ENCODE measurements around the gene F13A1. TPM values are rescaled to one million over a fixed set of nuclear protein-coding genes. Genes with fewer than 3 reads are reported as not detected.

Gene F13A1
- total and polyA plus RNA-seq, 2 of the 8 experiments (the other 6 are each of a cell fraction or from before 2014, with no cell fraction given): 0.57 to 1.5 TPM

DNA sequence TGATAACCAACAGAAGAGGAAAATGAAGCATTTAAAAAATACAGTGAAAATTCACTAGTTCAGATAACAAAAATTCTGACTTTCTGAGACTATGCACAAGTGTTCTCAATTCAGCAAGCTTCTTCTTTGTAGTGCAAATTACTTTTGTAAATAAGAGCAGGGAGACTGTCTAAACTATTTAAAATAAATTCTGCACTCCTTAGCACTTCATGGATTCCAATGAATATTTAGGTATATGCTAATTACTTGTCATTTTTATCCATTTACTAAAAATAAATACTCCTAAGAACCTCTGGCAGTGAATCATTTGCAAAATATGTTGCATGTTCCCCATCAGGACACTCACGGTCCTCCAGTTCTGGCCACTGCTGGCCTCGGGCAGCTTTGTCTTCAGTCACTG lies 139.8 kb downstream of the F13A1 start:
- Histone ChIP-seq H3K4me2 (ENCODE audit: insufficient read depth in 1 of 2, low read depth in 2 of 2, low read length in 2 of 2) (no peak overlapping the region), H3K4me3 (ENCODE audit: extremely low read depth in 1 of 4, insufficient read depth in 2 of 4, low read depth in 3 of 4, low read length in 4 of 4) (no peak overlapping the region), H3K23me2 (ENCODE audit: low read depth, low read length) (0 out of 2 replicates have a peak, but pooled peaks cover 2% of the 10 kb centered on the region), H3K56ac (replicated peaks; ENCODE audit: insufficient read length, low read depth, low read length) (no peak overlapping the region), H2BK20ac (ENCODE audit: low read length) (no peak overlapping the region), H3K79me1 (ENCODE audit: low read depth, low read length) (no peaks in the 10 kb centered on the region), H3K23ac (ENCODE audit: insufficient read length) (no peak overlapping the region), H3K79me2 (ENCODE audit: control insufficient read depth in 1 of 2, insufficient read depth in 2 of 2, low read length in 2 of 2) (no peaks in the 10 kb centered on the region), H3K9ac (replicated peaks in 1 of 4; ENCODE audit: extremely low read depth in 1 of 4, low read depth in 3 of 4, low read length in 3 of 4) (no peak overlapping the region), H3K36me3 (ENCODE audit: control insufficient read depth in 2 of 4, insufficient read depth in 4 of 4, low read length in 3 of 4) (no peaks in the 10 kb centered on the region), H3K9me3 (ENCODE audit: insufficient read depth in 2 of 2, low read depth in 1 of 2, low read length in 1 of 2) (no peaks in the 10 kb centered on the region), H2AK5ac (ENCODE audit: low read depth, low read length) (no peak overlapping the region), H2BK15ac (ENCODE audit: low read length) (no peak overlapping the region), H3K18ac (ENCODE audit: extremely low read depth, low read length) (no peak overlapping the region), H2BK5ac (ENCODE audit: low read depth, low read length) (no peak overlapping the region), H3K4me1 (replicated peaks in 1 of 4; ENCODE audit: control insufficient read depth in 3 of 4, insufficient read depth in 4 of 4, low read length in 3 of 4) (no peaks in the 10 kb centered on the region; a peak in 1 of 7 replicates), H3K14ac (ENCODE audit: insufficient read length) (no peak overlapping the region), H3K27me3 (replicated peaks in 1 of 4; ENCODE audit: control insufficient read depth in 3 of 4, extremely low read depth in 1 of 4, insufficient read depth in 3 of 4, low read length in 3 of 4) (no peaks in the 10 kb centered on the region), H2AFZ (ENCODE audit: low read length) (no peak overlapping the region), H2BK120ac (replicated peaks; ENCODE audit: low read depth, low read length) (no peak overlapping the region), H3K4ac (replicated peaks; ENCODE audit: insufficient read length, low read depth, low read length) (no peak overlapping the region), H2BK12ac (ENCODE audit: low read depth, low read length) (no peak overlapping the region), H4K8ac (ENCODE audit: extremely low read depth, insufficient read depth, low read length) (no peak overlapping the region), H4K5ac (ENCODE audit: insufficient read length, low read depth, low read length) (no peak overlapping the region), H4K20me1 (replicated peaks in 1 of 2; ENCODE audit: control insufficient read depth in 1 of 2, insufficient read depth in 2 of 2, low read length in 2 of 2) (no peaks in the 10 kb centered on the region), H3K27ac (ENCODE audit: low read depth, low read length) (no peak overlapping the region), H4K91ac (replicated peaks; ENCODE audit: insufficient read length, low read length) (no peak overlapping the region)
- no peak for DNase-seq (ENCODE audit: low read depth in 1 of 2, low spot score in 2 of 2)
- WGBS, 2 experiments (ENCODE audit: extremely low coverage in 1 of 2, insufficient coverage in 1 of 2, insufficient read length in 1 of 2, insufficient replicate concordance in 2 of 2, low coverage in 1 of 2, low lambda C conversion rate in 2 of 2, missing lambda C conversion rate in 1 of 2): 92% methylated on average over 2 of the region's 2 CpGs; no CpG with 5 or more reads in 1 of the 2 experiments
- FAIRE-seq: no peak
- ChIA-PET CTCF (ENCODE audit: partially characterized antibody) (interaction anchor here (1.0 to 1.7 kb wide), 4 partner anchors 8 to 366 kb away, joined by 3 to 5 read pairs (median 4); no protein-coding TSS in a partner anchor), POLR2A (ENCODE audit: partially characterized antibody) (no interaction called here)
- no peak for TF ChIP-seq CBX5 (IDR thresholded peaks at IDR 0.05; ENCODE audit: low read depth, low read length)
- TF ChIP-seq EGR1 (IDR thresholded peaks at IDR 0.05; ENCODE audit: borderline replicate concordance, low read depth, low read length): no peak
- TF ChIP-seq POLR2AphosphoS5 (IDR thresholded peaks at IDR 0.05; ENCODE audit: low read depth, low read length): no peak
- no peak for TF ChIP-seq KDM4A (IDR thresholded peaks at IDR 0.05; ENCODE audit: low read depth, low read length, severe bottlenecking)
- TF ChIP-seq SAP30 (IDR thresholded peaks at IDR 0.05; ENCODE audit: insufficient read depth, insufficient replicate concordance, low read length): no peak
- no peak for TF ChIP-seq SRF (IDR thresholded peaks at IDR 0.05; ENCODE audit: low read depth, low read length)
- no peak for TF ChIP-seq USF2 (IDR thresholded peaks at IDR 0.05; ENCODE audit: low read length)
- TF ChIP-seq HDAC2 (IDR thresholded peaks at IDR 0.05; ENCODE audit: borderline replicate concordance in 1 of 2, low read depth in 2 of 2, low read length in 2 of 2): no peak
- TF ChIP-seq, protein P1, sequence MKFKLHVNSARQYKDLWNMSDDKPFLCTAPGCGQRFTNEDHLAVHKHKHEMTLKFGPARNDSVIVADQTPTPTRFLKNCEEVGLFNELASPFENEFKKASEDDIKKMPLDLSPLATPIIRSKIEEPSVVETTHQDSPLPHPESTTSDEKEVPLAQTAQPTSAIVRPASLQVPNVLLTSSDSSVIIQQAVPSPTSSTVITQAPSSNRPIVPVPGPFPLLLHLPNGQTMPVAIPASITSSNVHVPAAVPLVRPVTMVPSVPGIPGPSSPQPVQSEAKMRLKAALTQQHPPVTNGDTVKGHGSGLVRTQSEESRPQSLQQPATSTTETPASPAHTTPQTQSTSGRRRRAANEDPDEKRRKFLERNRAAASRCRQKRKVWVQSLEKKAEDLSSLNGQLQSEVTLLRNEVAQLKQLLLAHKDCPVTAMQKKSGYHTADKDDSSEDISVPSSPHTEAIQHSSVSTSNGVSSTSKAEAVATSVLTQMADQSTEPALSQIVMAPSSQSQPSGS (IDR thresholded peaks at IDR 0.05; ENCODE audit: low read length): no peak
- TF ChIP-seq, protein P2, sequence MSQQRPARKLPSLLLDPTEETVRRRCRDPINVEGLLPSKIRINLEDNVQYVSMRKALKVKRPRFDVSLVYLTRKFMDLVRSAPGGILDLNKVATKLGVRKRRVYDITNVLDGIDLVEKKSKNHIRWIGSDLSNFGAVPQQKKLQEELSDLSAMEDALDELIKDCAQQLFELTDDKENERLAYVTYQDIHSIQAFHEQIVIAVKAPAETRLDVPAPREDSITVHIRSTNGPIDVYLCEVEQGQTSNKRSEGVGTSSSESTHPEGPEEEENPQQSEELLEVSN (IDR thresholded peaks at IDR 0.05): no peak

Data from H1 (cell line).